Mesenteric fat pad (tissue), 1 donor: ENCODE data around the gene ESR2. TPM values are rescaled to one million over a fixed set of nuclear protein-coding genes. Genes with fewer than 3 reads are reported as not detected.
"Not testable (repeated sequence)": the region's sequence is repeated elsewhere in the genome, so short reads cannot be mapped to it uniquely, and the experiment has no call there.

Experiments
- DNase-seq: peaks from one replicate; pipeline ENCODE4 v3.0.0-alpha.2; 2020; ENCODE audit warnings: low spot score
- total RNA-seq: library from RNA; stranded (reverse); fragmentation: NEBNext Ultra II Directional; extraction: Animal tissue kit (Norgen Biotek cat#: 25700); gene quantifications from one replicate; pipeline ENCODE4 v1.2.1, GENCODE V29; 2021
- donor health status: DM: yes; HTN: yes; CAD: no.

The ESR2 gene
- total RNA-seq, 1 donor from 2014 or later: 0.32 TPM

GRCh38 chr14:64225151-64225757 is 68.9 kb downstream of the ESR2 start:
- no peak for DNase-seq

GRCh38 chr14:64221391-64222003 is 72.7 kb downstream of the ESR2 start:
- no peak for DNase-seq

- DNase-seq: no peak
Observed at GRCh38 chr14:64220466-64220865, 73.7 kb downstream of the ESR2 start.

- no peak for DNase-seq
Observed at GRCh38 chr14:64220056-64220455, 74.1 kb downstream of the ESR2 start.

GRCh38 chr14:64218344-64219240 is 75.6 kb downstream of the ESR2 start:
- no peak for DNase-seq

GRCh38 chr14:64217834-64218233 is 76.3 kb downstream of the ESR2 start:
- no peak for DNase-seq

- DNase-seq: no peak
Observed at GRCh38 chr14:64217308-64217707, 76.9 kb downstream of the ESR2 start.

- DNase-seq: no peak
Observed at GRCh38 chr14:64215978-64216377, 78.2 kb downstream of the ESR2 start.

GRCh38 chr14:64215274-64215673 is 78.9 kb downstream of the ESR2 start:
- DNase-seq: no peak

- no peak for DNase-seq
Observed at GRCh38 chr14:64213853-64214570, 80.2 kb downstream of the ESR2 start.

- no peak for DNase-seq
Observed at GRCh38 chr14:64213086-64213485, 81.1 kb downstream of the ESR2 start.

- DNase-seq: no peak
Observed at GRCh38 chr14:64212666-64213065, 81.5 kb downstream of the ESR2 start.

GRCh38 chr14:64210912-64211311 is 83.3 kb downstream of the ESR2 start:
- DNase-seq: not testable (repeated sequence)

- no peak for DNase-seq
Observed at GRCh38 chr14:64210216-64210615, 84.0 kb downstream of the ESR2 start.

- DNase-seq: no peak
Observed at GRCh38 chr14:64209444-64210131, 84.6 kb downstream of the ESR2 start.

GRCh38 chr14:64208981-64209380 is 85.2 kb downstream of the ESR2 start:
- DNase-seq: no peak

GRCh38 chr14:64208261-64208660 is 85.9 kb downstream of the ESR2 start:
- no peak for DNase-seq

- no peak for DNase-seq
Observed at GRCh38 chr14:64203366-64204006, 90.7 kb downstream of the ESR2 start.

GRCh38 chr14:64202716-64203115 is 91.5 kb downstream of the ESR2 start:
- DNase-seq: no peak

- no peak for DNase-seq
Observed at GRCh38 chr14:64201921-64202545, 92.1 kb downstream of the ESR2 start.
